GM19035 (cell line): ENCODE data around the gene LRRK2.

Experiments
- ATAC-seq: cut with Tn5 transposase; IDR thresholded peaks from one replicate; pipeline ENCODE4 v1.9.1; 2021; ENCODE audit not compliant: unreplicated experiment

Gene LRRK2

DNA sequence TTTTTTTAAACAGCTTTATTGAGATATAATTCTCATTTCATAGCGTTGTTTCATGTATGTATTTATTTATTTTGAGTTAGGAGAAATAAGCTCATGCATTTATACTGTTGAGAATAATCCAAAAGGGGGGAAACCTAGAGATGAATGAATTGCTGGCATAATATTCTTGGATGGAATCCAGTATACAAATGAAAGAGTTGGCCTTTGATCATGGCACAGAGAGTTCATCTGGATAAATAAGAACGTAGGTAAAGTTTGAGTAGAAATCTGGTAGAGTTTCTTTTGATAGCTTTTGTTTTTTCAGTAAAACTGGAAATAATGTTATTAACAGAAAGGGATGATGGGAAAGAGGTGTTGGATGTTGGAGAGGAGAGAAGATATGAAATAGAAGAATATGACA lies 166.2 kb downstream of the LRRK2 start:
- ATAC-seq = no peak

DNA sequence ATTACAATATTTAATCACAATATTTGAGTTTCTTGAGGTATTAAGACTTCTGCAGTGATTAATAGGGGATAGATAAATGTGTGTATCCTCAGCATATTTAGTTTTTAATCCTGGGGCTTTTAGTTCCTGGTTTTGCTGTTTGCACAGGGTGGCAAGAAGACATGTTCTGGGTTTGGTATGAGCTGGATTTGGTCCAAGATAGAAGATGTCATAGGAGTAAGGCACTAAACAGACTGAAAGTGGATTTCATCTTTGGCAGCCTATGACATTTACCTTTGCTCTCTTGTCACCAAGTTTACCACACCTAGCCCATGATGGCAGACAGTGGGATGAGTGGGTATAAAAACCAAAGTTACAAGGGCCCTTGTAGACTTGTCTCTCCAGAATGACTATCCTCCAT lies 168.2 kb downstream of the LRRK2 start:
- no peak for ATAC-seq

DNA sequence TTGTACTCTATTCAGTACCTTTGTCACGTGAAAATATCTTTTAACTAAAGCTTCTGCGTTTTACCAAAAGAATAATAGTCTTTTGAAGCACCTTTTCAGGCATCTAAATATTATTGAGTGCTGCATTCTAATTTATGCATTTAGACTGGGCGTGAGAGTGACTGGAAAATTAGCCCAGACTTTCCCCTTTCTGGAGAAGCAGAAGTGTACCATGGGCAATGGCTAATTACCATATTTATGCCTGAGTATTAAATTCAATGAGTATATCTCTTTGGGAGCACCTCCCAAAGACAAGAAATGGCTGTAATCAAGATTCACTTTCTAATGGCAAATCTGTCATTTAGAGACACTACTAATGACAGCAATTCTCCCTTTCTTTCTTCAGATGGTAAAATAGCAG lies 174.9 kb downstream of the LRRK2 start:
- ATAC-seq = no peak

DNA sequence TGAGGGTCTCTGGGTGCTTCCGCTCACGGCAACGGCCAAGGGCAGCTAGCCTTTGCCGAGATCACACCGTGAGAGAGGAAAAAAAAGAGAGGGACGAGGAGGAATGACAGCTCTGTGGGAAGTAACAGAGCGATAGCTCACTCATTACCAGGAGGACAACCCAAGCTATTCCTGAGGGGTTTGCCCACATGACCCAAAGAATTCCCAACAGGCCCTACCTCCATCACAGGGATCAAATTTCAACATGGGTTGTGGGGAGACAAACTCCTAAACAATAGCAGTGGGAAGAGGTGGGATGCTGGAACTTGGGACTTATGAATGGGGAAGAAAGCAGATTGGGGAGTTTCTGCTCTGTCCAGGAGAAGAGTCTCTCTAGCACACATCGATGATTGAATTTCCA lies 180.6 kb downstream of the LRRK2 start:
- no peak for ATAC-seq
